Measurements from ENCODE around the gene UBE2QL1.

Gene UBE2QL1

GRCh38 chr5:6430418-6431028 is 18.1 kb upstream of the UBE2QL1 start:
- no peak for DNase-seq

DNA sequence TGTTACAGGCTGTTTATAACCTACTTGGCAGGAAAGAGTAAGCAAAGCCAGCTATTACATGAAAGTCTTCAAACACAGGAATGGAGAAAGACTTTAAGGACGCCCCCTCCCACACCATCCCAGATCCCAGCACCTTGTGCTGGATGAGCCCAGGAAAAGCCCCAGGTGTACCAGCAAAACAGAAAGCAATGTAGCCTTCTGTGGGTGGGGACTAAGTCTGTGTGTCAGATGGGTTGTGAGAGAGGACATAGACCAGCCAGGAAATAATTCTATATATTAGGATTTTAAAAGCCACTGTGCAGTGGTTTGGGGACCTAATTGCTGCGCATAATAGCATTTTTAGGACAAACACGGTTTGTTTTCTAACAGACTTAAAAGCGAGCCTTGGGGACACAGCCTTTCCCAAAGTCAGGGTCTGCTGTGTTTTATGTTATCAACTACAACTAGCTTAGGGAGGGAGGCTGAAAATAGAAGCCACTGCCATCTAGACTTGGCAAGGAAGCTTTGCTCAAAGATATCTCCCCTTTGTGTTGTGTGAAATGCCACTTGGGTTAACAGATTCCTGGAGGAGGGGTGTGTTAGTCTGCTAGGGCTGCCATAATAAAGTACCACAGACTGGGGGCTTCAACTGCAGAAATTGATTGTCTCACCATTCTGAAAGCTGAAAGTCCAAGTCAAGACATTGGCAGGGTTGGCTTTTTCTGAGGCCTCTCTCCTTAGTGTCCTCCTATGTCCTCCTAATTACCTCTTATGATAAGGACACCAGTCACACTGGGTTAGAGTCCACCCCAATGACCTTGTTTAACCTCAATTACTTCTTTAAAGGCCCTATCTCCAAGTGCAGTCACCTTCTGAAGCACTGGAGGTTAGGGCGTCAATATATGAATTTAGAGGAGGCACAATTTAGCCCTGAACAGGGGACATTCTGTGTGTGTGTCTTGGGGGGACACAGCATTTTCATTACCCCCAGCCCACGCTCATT is 17.2 kb upstream of the UBE2QL1 start:
- DNase-seq: no peak

DNA sequence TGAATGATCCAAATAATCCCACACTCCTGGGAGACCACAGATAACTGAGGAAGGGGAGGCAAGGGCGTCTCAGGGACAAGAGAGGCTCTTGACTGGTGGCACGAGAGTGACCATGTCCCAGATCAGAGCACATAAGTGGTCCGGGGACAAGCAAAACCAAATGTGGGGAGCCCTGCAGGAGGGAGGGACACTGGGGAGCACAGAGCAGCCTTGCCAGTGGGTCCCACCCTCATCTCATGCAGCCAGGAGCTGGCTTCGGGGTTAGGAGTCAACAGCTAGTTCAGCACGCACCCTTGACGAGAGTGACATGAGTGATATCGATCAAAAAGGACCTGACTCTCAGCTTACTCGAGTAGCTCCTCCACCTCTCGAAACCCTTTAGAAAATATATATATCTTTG is 16.5 kb upstream of the UBE2QL1 start:
- no peak for DNase-seq

GRCh38 chr5:6434731-6435130 is 13.9 kb upstream of the UBE2QL1 start:
- no peak for DNase-seq

GRCh38 chr5:6435356-6435755 is 13.3 kb upstream of the UBE2QL1 start:
- DNase-seq: peak in 1 of 2 donors; percentile 9

GRCh38 chr5:6436715-6437331 is 11.8 kb upstream of the UBE2QL1 start:
- no peak for DNase-seq

GRCh38 chr5:6439588-6440550 is 8.8 kb upstream of the UBE2QL1 start:
- DNase-seq: no peak

DNA sequence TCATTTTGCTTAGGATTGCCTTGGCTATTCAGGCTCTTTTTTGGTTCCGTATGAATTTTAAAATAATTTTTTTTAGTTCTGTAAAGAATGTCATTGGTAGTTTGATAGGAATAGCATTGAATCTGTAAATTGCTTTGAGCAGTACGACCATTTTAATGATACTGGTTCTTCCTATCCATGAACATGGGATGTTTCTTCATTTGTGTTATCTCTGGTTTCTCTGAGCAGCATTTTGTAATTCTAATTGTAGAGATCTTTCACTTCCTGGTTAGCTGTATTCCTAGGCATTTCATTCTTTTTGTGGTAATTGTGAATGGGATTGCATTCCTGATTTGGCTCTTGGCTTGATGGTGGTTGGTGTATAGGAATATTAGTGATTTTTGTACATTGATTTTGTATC is 6.3 kb upstream of the UBE2QL1 start:
- no peak for DNase-seq

GRCh38 chr5:6443326-6443725 is 5.3 kb upstream of the UBE2QL1 start:
- DNase-seq: no peak

DNA sequence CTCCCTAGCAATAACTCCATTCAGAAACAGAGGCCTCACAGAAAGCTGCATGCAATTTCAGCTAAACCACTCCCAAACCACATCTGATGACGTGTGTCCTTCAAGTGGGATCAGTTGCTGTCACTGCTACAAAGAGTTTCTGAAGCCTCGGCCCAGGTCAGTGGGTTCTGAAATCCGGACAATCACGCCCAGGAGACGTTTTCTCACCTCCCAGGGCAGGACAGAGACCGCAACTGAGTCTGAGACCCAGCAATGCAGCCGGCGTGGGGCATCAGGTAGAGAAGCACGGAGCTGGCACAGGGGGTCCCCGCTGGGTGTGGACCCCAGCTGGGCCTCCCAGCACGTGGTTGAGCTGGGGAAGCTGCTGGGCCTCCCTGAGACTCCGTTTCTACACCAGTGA is 2.6 kb upstream of the UBE2QL1 start:
- no peak for DNase-seq

DNA sequence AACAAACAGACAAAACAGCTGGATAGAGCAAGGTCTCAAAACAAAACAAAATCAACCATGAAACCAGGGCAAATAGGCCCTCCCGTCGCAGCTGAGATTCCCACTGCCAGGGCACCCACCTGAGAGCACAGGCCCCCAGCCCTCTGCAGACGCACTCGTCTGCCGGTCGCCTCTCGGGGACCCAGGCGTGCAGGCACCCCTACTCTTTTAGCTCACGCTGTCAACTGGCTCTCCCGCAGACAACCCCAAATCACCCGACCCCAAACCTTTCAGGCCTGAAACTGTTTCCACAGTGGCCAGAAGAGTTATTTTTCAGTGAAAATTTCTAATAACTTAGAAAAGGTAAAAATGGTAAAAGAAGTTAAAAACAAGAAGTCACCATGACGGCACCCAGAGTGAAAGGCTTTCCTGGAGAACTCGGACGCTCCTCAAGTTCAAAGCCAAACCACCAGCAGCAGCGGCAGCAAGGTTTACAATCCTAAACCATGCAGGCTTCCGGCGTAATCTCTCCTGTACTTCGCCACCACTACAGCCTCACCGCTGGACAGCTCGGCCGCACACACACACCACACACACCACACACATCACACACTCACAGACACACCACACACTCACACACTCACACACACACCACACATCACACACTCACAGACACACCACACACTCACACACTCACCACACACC is 1.9 kb upstream of the UBE2QL1 start:
- DNase-seq: no peak

- no peak for DNase-seq
These were observed 1.1 kb upstream of the UBE2QL1 start for GRCh38 chr5:6447384-6448140.

DNA sequence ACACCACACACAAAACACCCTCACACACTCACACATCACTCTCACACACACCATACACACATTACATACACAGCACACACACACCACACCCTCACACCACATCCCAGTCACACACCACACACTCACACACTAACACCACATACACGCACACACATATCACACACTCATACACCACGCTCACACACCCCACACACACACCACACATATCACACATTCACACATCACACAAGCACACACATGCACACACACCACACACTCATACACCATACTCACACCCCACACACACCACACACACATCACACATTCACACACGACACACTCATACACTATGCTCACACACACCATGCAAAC is 543 bp upstream of the UBE2QL1 start:
- DNase-seq: no peak

DNA sequence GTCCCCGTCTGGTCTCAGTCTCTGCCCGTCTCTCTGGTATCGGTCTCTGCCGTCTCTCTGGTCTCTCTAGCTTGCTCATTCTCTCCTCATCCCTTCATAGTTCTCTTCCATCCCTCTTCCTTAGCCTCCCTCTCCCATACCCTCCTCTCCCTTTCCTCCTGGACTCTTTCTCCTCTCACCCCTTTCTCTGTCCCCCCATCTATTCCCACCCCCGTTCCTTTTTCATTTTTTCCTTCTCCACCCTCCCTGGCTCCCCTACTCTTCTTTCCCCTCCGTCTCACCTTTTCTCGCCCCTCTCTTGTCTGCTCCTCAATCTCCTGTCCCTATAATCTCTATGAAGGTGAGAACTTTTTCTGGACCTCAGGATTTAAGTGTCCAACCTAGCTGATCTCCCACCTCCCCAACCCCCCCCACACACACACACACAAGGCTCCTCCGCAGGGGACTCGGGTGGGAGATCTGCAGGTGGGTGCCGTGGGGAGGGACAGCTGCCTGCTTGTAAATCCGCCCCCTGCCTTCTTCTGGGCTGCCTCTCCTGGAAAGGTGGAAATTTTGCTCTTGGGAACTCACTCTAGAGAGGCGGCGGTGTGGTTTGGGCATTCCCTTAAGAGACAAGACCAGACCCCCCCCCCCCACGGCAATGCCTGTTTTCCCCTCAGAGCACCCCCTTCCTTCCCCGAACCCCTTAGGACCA is 953 bp downstream of the UBE2QL1 start:
- no peak for DNase-seq

GRCh38 chr5:6450319-6450833 is 1.7 kb downstream of the UBE2QL1 start:
- DNase-seq: no peak

DNA sequence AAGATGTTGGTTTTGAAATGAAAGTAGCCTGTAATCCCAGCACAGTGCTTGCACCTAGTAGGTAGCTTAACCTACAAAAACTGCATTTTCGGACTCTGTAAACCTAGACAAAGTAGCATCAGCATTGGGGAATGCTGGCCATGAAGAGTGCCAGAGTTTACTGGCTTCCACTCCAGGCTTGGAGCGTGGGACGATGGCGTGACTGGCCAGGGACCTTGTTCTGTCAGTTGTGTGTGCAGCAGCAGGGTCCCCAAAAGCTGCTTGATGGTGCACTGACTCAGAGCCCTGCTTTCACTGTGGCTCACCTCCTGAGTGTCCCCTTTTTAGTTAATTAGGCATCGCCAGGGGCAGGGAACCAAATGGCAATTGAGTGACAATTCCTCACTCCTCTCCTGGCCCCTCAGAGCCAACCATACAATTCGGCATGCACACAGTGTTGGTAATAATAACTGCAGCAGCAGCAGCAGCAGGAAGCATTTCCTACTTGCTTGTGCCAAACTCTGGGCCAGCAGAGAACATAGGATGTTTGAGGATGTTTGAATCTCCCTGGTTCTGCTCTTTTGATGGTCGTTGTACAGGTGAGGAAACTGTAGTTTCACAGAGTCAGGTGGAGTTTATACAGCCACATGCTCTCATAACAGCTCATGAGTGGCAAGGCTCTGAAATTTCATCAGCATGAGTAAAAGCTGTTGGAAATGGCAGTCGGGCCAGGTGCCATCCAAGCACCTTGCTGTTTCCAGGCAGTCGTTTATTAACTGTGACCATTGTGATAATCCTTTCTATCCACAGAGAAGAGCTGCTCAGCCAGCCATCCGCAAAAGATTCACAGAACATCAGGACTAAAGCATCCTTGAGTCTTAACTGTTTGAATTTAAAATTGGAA is 4.2 kb downstream of the UBE2QL1 start:
- DNase-seq: no peak

DNA sequence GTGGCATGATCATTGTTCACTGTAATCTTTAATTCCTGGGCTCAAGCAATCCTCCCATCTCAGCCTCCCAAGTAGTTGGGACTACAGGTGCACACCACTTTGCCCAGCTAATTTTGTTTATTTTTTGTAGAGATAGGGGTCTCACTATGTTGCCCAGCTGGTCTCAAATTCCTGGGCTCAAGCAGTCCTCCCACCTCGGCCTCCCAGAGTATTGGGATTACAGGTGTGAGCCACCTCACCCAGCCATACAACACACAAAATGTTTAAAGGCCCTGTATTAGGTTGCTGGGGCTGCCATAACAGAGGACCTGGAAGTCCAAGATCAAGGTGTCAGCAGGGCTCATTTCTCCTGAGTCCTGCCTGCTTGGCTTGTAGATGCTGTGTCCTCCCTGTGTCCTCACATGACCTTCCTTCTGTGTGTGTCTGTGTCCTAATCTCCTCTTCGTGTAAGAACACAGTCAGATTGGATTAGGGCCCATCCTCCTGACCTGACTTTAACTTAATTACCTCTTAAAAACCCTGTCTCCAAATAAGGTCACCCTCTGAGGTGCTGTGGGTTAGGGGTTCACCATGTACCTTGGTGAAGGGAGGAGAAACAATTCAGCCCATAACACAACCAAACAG is 5.4 kb downstream of the UBE2QL1 start:
- no peak for DNase-seq

DNA sequence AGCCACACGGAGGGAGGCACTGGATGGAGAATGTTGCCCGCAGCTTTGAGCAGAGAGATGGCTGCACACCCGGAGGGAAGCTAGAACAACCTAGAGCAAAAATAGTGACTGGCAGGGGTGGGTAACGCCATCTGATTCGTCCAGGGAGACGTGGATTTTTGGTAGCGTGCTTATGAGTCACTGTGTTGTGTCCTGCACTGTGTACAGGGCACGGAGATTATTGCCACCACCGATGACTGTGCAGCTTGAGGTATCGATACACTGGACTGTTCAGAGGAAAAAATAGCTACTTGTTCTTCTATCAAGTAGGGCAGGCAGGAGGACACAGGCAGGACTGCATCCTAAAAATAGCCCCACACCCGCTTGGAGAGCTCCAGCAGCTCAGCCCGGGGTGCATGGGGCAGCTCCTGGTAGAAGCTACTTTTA is 6.0 kb downstream of the UBE2QL1 start:
- no peak for DNase-seq
